Measurements from ENCODE around the gene DNLZ.

Gene DNLZ

GRCh38 chr9:136343884-136344269 lies 19.7 kb downstream of the DNLZ start:
- no peak for DNase-seq (ENCODE audit: low read depth in 3 of 3)

DNA sequence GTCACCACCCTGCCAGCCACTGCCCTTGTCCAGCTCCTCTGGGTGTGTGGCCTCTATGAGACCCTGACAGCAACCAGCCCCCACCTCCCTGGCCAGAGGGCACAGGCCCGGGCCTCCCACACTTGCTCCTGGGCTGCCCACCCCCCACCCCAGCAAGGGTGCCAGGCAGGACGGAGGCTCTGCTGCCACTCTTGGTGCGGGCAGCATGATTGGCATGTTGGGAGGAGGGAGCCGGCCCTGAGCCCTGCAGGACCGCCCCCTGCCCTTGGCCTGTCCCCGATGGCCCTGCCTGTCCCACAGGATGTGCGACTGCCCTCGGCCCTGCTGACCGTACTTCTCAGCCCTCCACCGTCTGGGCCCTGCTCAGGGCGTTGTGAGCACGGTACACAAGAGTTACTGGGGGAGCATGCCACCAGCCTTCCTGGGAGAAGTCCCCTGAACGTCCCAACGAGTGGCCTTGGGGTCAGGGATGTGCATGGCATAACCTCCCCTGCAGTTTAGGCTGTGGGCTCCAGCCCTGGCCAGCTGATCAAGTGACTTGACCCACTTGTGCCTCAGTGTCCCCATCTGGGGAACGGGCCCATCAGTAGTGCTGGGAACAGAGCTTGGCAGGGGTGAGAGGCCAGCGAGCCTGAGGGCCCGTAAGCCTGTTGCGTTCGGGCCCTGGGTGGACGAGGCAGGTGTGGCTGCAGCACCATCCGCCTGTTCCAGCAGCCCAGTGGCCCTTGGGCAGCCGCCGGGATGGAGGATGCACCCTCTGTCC lies 20.2 kb downstream of the DNLZ start:
- DNase-seq (ENCODE audit: low read depth in 3 of 3), result no peak

DNA sequence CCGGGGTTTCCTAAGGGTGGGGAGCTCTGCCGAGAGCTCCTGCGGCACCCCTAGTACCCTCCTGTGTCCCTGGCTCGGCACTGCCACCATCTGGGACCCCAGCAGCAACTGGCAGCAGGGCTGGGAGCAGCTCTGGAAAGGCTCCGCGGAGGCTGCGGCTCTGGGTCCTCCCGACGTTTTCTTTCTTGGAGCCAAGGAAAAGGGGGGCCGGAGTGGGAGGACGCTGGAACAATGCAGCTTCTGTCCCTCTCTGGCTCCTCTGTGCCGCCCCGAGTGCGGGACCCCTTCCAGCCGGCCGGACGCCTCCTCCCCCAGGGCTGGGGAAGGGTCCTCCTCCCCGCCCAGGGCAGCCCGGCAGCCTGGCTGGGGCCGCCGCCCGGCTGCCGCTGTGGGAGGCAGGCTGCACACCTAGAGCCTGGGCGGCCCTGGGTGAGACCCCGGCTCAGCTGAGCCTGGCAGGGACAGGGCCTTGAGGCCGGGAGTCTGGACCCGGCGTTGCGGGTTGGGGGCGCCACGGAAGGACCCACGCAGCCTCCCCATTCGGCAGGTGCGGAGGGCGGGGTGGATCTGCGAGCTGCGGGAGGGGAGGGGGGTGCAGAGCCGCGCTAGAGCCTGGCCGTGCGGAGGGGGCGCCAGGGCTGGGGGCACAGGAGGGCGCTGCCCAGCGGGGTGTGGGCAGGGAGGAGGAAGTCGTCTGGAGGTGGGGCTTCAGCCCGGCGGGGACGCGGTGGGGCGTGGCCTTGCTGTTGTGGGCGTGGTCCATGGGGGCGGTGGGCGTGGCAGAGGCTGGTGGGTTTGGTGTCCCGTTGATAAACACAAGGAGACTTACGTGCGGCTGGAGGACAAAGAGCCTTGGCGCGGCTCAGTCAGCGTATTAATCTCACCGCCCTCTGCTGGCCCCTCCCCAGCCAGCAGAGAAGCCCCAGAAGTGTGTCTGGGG lies 21.1 kb downstream of the DNLZ start:
- peak in 2 of 3 experiments; percentile 32 to 44 for DNase-seq (ENCODE audit: low read depth in 3 of 3)

DNA sequence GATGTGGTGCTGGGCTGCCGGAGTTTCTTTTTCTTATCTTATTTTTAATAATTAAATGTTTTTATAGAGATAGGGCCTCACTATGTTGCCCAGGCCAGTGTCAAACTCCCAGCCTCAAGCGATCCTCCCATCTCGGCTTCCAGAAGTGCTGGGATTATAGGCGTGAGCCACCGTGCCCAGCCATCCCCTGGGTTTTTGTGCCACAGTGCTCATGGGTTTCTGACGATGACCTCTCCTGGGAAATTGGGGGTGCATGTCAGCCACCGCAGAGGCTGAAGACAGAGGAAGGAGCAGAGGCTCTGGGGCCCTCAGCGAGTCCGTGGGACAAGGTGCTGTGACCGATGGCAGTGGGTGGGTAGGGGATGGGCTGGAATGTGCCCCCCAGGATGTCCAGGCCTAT lies 21.8 kb downstream of the DNLZ start:
- no peak for DNase-seq (ENCODE audit: low read depth in 3 of 3)

GRCh38 chr9:136341042-136341655 lies 22.4 kb downstream of the DNLZ start:
- DNase-seq (ENCODE audit: low read depth in 3 of 3), result no peak

DNA sequence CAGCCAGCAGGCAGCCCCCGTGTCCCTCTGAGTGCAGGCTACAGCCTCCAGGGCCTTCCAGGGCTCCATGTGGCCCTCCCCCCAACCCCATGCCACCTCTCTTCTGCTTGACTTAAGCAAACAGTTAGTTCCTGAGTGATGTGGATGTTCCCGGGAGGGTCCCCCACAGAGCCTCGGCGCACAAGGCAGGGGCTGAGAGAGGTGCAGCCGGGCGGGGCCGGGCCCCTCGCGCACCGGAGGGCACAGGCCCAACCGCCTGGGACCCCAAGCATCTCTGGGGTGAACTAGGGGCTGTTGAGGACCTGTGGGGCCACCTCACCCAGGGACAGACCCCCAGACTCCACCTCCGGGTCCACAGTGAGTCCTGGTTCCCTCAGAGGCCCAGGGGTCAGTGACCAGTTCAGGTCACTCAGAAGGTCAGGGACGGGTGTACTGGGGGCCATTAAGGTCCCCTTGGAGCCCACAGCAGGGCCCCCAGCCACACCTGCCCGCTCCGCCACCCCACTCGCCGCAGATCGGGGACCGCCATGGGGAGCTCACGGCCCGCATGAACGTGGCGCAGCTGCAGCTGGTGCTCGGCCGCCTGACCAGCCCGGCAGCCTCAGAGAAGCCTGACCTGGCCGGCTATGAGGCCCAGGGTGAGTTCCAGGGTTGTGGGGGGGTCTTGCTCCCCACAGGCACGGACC lies 23.0 kb downstream of the DNLZ start:
- DNase-seq (ENCODE audit: low read depth in 3 of 3), result no peak

DNA sequence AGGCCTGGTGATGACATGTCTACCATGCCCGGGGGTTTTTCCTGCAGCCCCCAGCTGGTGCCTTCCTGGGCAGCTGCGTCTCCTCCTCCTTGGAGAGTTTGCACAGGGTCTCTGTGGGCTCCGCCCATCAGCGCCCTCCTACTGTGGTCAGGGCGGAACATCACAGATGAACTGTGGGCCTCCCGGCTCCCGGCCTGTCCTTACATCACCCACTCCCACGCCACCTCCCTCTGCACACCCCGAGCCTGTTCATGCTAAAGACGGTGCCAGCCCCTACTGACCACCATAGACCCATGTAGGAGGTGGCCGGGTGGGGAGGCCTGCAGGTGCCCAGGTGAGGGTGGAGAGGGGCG lies 23.6 kb downstream of the DNLZ start:
- no peak for DNase-seq (ENCODE audit: low read depth in 3 of 3)

DNA sequence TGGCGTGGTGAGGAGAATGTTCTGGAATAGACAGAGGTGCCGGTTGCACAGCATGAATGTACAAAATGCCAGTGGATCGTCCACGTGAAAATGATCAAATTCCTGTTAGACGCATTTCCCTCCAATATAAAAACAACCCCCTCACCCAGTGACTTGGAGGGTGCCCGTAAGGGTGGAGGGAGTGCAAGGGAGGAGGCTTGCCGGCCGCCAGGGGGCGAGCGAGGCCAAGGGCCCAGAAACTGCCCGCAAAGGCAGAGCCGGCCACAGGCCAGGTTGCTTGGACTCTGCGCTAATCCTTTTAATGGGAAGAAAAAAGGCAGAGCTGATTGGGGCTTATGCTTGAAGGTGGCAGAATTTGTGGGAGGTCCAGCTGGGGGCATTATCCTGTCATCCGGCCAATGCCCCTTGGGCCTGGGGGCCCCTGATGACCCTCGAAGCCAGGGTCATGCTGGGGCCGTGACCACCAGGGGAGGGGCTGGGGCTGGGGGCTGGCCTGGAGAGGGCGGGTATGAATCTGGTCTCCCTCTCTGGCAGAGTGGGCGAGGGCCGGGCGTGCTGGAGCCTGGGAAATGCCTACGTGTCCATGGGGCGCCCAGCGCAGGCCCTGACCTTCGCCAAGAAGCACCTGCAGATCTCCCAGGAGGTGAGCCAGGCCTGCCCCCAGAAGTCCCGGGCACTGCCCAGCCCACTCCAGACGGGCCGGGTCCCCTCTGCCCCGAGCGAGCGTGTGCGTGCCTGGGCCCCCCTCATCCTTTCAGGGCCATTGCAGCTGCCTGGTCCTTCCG lies 24.2 kb downstream of the DNLZ start:
- no peak for DNase-seq (ENCODE audit: low read depth in 3 of 3)

DNA sequence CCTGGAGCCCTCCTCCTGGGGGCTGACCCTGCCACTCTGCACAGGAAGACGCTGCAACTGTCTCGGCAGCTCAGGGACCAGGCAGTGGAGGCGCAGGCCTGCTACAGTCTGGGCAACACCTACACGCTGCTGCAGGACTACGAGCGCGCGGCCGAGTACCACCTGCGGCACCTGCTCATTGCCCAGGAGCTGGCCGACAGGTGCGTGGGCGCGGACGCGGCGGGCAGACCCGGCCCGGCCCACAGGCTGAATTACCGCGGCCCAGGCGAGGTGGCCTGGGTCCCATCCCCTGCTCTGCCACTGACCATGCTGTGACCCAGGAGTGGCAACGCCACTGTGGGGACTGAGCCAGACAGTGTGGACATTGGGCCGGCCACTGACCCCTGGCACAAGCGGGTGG lies 25.0 kb downstream of the DNLZ start:
- no peak for DNase-seq (ENCODE audit: low read depth in 3 of 3)

GRCh38 chr9:136337416-136338395 lies 25.8 kb downstream of the DNLZ start:
- DNase-seq (ENCODE audit: low read depth in 3 of 3), result no peak

DNA sequence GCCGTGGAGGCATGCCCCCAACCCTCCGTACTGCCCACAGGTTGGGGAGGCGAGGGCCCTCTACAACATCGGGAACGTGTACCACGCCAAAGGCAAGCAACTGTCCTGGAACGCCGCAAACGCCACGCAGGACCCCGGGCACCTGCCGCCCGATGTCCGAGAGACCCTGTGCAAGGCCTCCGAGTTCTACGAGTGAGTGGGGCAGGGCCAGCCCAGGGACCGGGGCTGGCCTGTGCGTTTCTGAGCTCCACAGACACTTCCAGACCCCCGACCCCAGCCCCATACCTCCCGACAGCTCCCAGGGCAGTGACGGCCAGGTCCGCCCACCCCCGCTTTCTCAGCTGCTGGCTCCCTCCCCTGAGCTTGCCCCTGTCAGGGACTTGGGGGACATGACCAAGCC lies 26.7 kb downstream of the DNLZ start:
- no peak for DNase-seq (ENCODE audit: low read depth in 3 of 3)

DNA sequence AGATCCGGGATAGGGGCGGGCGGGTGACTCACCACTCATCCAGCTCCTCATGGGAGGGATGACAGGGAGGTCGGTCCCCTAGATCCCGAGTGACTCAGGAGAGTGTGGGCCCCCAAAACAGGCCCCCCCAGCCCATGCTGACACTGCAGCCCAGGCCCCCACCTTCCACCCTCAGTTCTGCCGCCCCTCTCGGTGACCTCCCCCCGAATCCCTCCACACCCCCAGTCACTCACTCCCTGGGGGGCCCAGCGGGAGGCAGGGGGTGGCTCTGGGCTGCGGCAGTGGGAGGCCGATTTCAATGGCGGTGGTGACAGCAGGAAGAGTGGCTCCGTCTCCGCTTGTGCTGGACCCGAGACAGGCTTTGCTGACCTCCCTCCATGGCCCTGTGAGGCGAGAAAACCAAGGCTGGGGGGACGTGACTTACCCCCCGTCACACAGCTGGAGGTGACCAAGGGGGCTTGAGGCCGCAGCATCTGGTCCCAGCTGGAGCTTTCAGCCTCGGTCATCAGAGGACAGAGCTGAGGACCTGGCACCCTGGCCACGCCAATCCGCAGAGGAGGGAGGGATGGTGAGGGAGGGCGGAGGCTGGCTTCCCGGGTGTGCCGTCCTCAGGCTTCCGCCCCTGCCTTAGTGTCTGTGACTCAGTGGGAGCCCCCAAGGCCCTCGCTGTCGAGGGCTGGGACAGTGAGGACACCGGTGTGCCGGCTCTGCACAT lies 27.2 kb downstream of the DNLZ start:
- DNase-seq (ENCODE audit: low read depth in 3 of 3), result no peak

DNA sequence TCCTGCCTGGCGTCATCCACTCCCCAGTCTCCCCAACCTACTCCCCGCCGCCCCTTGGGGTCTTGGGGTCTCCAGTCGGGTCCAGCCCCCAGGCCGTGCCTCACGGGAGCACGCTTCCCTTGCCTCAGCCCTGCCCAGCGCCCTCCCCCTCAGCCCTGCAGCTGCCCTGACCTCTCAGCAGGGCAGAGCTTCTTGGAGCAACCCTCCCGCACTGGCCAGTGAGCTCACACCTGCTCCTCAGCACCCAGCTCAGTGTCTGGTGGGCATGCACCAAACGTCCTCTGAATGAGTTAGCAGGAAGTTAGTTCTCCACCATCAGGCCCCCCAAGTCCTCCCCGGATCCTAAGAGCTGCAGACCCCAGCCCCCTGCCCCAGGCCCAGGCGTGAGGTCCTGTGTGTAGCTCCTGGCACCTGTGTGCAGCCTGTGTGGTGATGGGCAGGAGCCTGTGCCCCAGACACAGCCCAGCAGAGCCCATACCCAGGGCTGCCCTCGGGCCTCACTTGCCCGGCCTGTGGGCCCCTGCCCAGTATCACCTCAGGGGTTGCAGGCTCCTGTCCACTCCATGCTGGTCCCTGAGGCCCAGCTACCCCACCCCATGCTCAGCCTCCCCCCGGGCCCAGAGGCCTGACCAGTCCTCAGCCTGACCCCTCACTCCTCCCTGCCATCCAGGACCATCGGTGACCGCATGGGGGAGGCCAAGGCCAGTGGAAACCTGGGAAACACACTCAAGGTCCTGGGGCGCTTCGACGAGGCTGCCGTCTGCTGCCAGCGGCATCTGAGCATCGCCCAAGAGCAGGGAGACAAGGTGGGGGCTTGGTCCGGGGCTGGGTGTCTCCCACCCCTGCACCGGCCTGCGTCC lies 28.0 kb downstream of the DNLZ start:
- no peak for DNase-seq (ENCODE audit: low read depth in 3 of 3)

GRCh38 chr9:136334541-136334940 lies 29.0 kb downstream of the DNLZ start:
- no peak for DNase-seq (ENCODE audit: low read depth in 3 of 3)

DNA sequence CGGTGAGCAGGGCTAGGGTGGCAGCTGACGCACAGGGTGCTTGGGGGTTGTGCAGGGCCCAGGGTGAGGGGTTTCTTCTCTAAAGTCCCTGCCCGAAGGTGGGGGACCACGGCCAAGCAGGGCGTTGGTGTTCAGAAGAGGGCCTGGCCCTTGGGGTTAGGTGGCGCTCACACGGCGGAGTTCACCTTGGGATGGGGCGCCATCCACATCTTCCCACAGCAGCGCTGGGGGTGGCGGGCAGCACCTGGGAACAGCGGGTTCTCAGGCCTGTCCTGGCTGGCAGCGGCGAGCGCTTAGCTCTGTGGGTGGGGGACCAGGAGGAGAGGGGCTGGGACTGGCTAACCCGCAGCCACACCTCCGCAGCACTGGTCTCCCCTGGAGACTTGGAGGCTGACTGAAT lies 30.1 kb downstream of the DNLZ start:
- no peak for DNase-seq (ENCODE audit: low read depth in 3 of 3)

GRCh38 chr9:136333045-136333444 lies 30.5 kb downstream of the DNLZ start:
- no peak for DNase-seq (ENCODE audit: low read depth in 3 of 3)

DNA sequence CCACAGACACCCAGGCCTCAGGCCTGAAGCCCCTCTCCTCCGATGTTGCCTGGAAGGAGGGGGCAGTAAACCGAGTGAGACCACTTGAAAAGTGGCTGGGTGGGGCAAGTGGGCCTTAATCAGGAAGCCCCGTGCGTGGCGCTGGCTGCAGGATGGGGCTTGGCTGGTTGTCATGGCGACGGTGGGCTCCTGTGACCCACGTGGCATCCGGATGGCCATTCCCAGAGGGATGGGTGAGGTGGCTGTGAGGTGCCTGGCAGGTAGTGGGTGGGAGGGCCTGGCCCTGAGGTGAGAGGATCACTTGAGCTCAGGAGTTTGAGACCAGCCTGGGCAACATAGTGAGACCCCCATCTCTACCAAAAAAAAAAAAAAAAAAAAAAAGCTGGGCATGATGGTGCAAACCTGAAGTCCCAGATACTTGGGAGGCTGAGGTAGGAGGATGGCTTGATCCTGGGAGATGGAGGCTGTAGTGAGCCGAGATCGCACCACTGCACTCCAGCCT lies 31.0 kb downstream of the DNLZ start:
- no peak for DNase-seq (ENCODE audit: low read depth in 3 of 3)
